GM12875 (cell line): ENCODE data around the gene DLEC1.
"Not testable (repeated sequence)": the region's sequence is repeated elsewhere in the genome, so short reads cannot be mapped to it uniquely, and the experiment has no call there.

ENCODE experiments used
- H3K4me3 ChIP-seq: one replicate; pipeline ENCODE4 v1.5.1; 2011; ENCODE audit warnings: low read depth, low read length, control low read depth
- CTCF ChIP-seq: IDR thresholded peaks from 2 replicates; pipeline ENCODE4 v1.5.1; 2011; ENCODE audit warnings: low read depth, mild to moderate bottlenecking, control low read depth, inconsistent platforms, low read length, moderate library complexity, borderline replicate concordance; ENCODE audit not compliant: insufficient read depth

Gene DLEC1

GRCh38 chr3:38154625-38155255 lies 115.7 kb downstream of the DLEC1 start:
- no peak for TF ChIP-seq CTCF
- H3K4me3 ChIP-seq: no peak overlapping the region

- no peak overlapping the region for H3K4me3 ChIP-seq
- no peak for TF ChIP-seq CTCF
Measured at GRCh38 chr3:38155825-38156224, 116.8 kb downstream of the DLEC1 start.

- no peak for TF ChIP-seq CTCF
- H3K4me3 ChIP-seq: no peak overlapping the region
Measured at GRCh38 chr3:38157117-38157516, 118.1 kb downstream of the DLEC1 start.

GRCh38 chr3:38157595-38157994 lies 118.6 kb downstream of the DLEC1 start:
- no peak for TF ChIP-seq CTCF

GRCh38 chr3:38158472-38158871 lies 119.5 kb downstream of the DLEC1 start:
- H3K4me3 ChIP-seq: no peak overlapping the region
- TF ChIP-seq CTCF: no peak

More at GRCh38 chr3:38157595-38157994, 118.6 kb downstream of the DLEC1 start:
- H3K4me3 ChIP-seq: no peak overlapping the region

- H3K4me3 ChIP-seq: not testable (repeated sequence)
Measured at GRCh38 chr3:38160704-38161103, 121.7 kb downstream of the DLEC1 start.

GRCh38 chr3:38163117-38163840 lies 124.3 kb downstream of the DLEC1 start:
- peak; percentile 29; the same call in 1 of the 2 replicates for TF ChIP-seq CTCF
- no peak overlapping the region for H3K4me3 ChIP-seq
